HEK293 (cell line): Measurements from ENCODE around the gene CENPN.

ENCODE experiments used
- CTCF ChIA-PET: fragments of 350-600 bp; formaldehyde crosslinking; extraction: SDS; loops from one replicate; lab custom pipeline; 2021; ENCODE audit warnings: antibody characterized with exemption; lab: Yijun Ruan, JAX
- POLR2A ChIA-PET: fragments of 300-600 bp; formaldehyde crosslinking; extraction: SDS; loops from one replicate; lab custom pipeline; 2020; ENCODE audit warnings: antibody characterized with exemption, inconsistent platforms; lab: Yijun Ruan, JAX
- H3K27ac ChIP-seq: fragments of 200-500 bp; sonication (Bioruptor generic); 2 replicates; pipeline ENCODE4 v1.5.1; 2014; ENCODE audit warnings: low read depth, low read length, control low read depth, inconsistent platforms; ENCODE audit errors: extremely low read depth
- H3K36me3 ChIP-seq, 2 experiments: fragments of 200-500 bp in 1 of 2; sonication (Bioruptor generic) in 1 of 2; 1 replicate in 1 of 2; 2 replicates in 1 of 2; pipeline ENCODE4 v1.5.1; 2014 to 2017; ENCODE audit warnings: inconsistent platforms in 2 of 2, low read length in 2 of 2; ENCODE audit not compliant: control insufficient read depth in 2 of 2, insufficient read depth in 1 of 2
- H3K4me1 ChIP-seq: fragments of 200-500 bp; sonication (Bioruptor generic); 2 replicates; pipeline ENCODE4 v1.5.1; 2014; ENCODE audit warnings: mild to moderate bottlenecking, low read length, inconsistent platforms; ENCODE audit not compliant: control insufficient read depth, insufficient read depth
- H3K4me3 ChIP-seq: 2 replicates; pipeline ENCODE4 v1.5.1; 2011; ENCODE audit warnings: low read depth, mild to moderate bottlenecking, control low read depth, low read length, moderate library complexity
- H3K9me3 ChIP-seq: fragments of 200-500 bp; sonication (Bioruptor generic); 2 replicates; pipeline ENCODE4 v1.5.1; 2014; ENCODE audit warnings: low read depth, low read length, inconsistent platforms; ENCODE audit not compliant: control insufficient read depth, insufficient read depth
- BCL11A ChIP-seq: fragments of 450-650 bp; formaldehyde crosslinking; IDR thresholded peaks from 2 replicates; pipeline ENCODE4 v1.5.1; 2016; ENCODE audit warnings: low read depth, missing biosample characterization, missing genetic modification characterization
- ELK4 ChIP-seq: IDR thresholded peaks from 2 replicates; pipeline ENCODE4 v1.6.1; 2011; ENCODE audit warnings: mild to moderate bottlenecking, low read depth, low read length, borderline replicate concordance
- MEIS1 ChIP-seq: sonication (generic); formaldehyde crosslinking; IDR thresholded peaks from 2 replicates; pipeline ENCODE4 v1.8.1; 2022; ENCODE audit warnings: missing genetic modification reagents, mild to moderate bottlenecking, borderline replicate concordance
- OVOL3 ChIP-seq: fragments of 450-650 bp; formaldehyde crosslinking; IDR thresholded peaks from 2 replicates; pipeline ENCODE4 v1.5.1; 2016; ENCODE audit warnings: missing biosample characterization, missing genetic modification characterization
- PRDM4 ChIP-seq: fragments of 450-650 bp; formaldehyde crosslinking; IDR thresholded peaks from 2 replicates; pipeline ENCODE4 v1.5.1; 2017; ENCODE audit warnings: missing biosample characterization, missing genetic modification characterization
- SALL2 ChIP-seq: fragments of 450-650 bp; formaldehyde crosslinking; IDR thresholded peaks from 2 replicates; pipeline ENCODE4 v1.5.0; 2017; ENCODE audit warnings: missing biosample characterization, mild to moderate bottlenecking, missing genetic modification characterization, borderline replicate concordance
- SCRT2 ChIP-seq: fragments of 450-650 bp; formaldehyde crosslinking; IDR thresholded peaks from 2 replicates; pipeline ENCODE4 v1.5.1; 2016; ENCODE audit warnings: missing biosample characterization, missing genetic modification characterization
- TRIM28 ChIP-seq: IDR thresholded peaks from 2 replicates; pipeline ENCODE4 v1.6.1; 2011; ENCODE audit warnings: low read length, control low read depth, borderline replicate concordance
- YY2 ChIP-seq: fragments of 450-650 bp; formaldehyde crosslinking; IDR thresholded peaks from 2 replicates; pipeline ENCODE4 v1.5.1; 2016; ENCODE audit warnings: missing biosample characterization, missing genetic modification characterization
- ZBTB1 ChIP-seq: fragments of 450-650 bp; formaldehyde crosslinking; IDR thresholded peaks from 2 replicates; pipeline ENCODE4 v1.5.1; 2016; ENCODE audit warnings: missing biosample characterization, missing genetic modification characterization
- ZBTB17 ChIP-seq: fragments of 450-650 bp; formaldehyde crosslinking; IDR thresholded peaks from 2 replicates; pipeline ENCODE4 v1.5.1; 2016; ENCODE audit warnings: missing biosample characterization, missing genetic modification characterization
- ZBTB20 ChIP-seq: fragments of 450-650 bp; formaldehyde crosslinking; IDR thresholded peaks from 2 replicates; pipeline ENCODE4 v1.5.1; 2016; ENCODE audit warnings: missing biosample characterization, missing genetic modification characterization
- ZFP37 ChIP-seq: fragments of 450-650 bp; formaldehyde crosslinking; IDR thresholded peaks from 2 replicates; pipeline ENCODE4 v1.5.1; 2016; ENCODE audit warnings: missing biosample characterization, missing genetic modification characterization
- ZNF175 ChIP-seq: fragments of 450-650 bp; formaldehyde crosslinking; IDR thresholded peaks from 2 replicates; pipeline ENCODE4 v1.5.1; 2016; ENCODE audit warnings: missing biosample characterization, missing genetic modification characterization
- ZNF26 ChIP-seq: fragments of 450-650 bp; formaldehyde crosslinking; IDR thresholded peaks from 2 replicates; pipeline ENCODE4 v1.5.1; 2016; ENCODE audit warnings: missing biosample characterization, missing genetic modification characterization
- ZNF280C ChIP-seq: fragments of 450-650 bp; formaldehyde crosslinking; IDR thresholded peaks from 2 replicates; pipeline ENCODE4 v1.5.1; 2016; ENCODE audit warnings: missing biosample characterization, missing genetic modification characterization
- ZNF366 ChIP-seq: fragments of 450-650 bp; formaldehyde crosslinking; conservative IDR thresholded peaks from 2 replicates; pipeline ENCODE4 v1.5.1; 2016; ENCODE audit warnings: missing biosample characterization, missing genetic modification characterization
- ZNF501 ChIP-seq: fragments of 450-650 bp; formaldehyde crosslinking; IDR thresholded peaks from 2 replicates; pipeline ENCODE4 v1.5.1; 2016; ENCODE audit warnings: missing biosample characterization, missing genetic modification characterization
- ZNF510 ChIP-seq: fragments of 450-650 bp; formaldehyde crosslinking; IDR thresholded peaks from 2 replicates; pipeline ENCODE4 v1.5.1; 2018; ENCODE audit warnings: mild to moderate bottlenecking, missing genetic modification characterization, missing biosample characterization; ENCODE audit not compliant: insufficient replicate concordance
- ZNF529 ChIP-seq: fragments of 450-650 bp; formaldehyde crosslinking; IDR thresholded peaks from 2 replicates; pipeline ENCODE4 v1.5.1; 2017; ENCODE audit warnings: missing genetic modification characterization, missing biosample characterization; ENCODE audit not compliant: insufficient replicate concordance
- ZNF555 ChIP-seq: fragments of 450-650 bp; formaldehyde crosslinking; conservative IDR thresholded peaks from 2 replicates; pipeline ENCODE4 v1.5.1; 2017; ENCODE audit warnings: missing biosample characterization, mild to moderate bottlenecking, missing genetic modification characterization, inconsistent platforms
- ZNF785 ChIP-seq: fragments of 450-650 bp; formaldehyde crosslinking; IDR thresholded peaks from 2 replicates; pipeline ENCODE4 v1.5.1; 2016; ENCODE audit warnings: missing biosample characterization, missing genetic modification characterization
- ZXDB ChIP-seq: fragments of 450-650 bp; formaldehyde crosslinking; IDR thresholded peaks from 2 replicates; pipeline ENCODE4 v1.5.1; 2016; ENCODE audit warnings: missing biosample characterization, missing genetic modification characterization

The CENPN gene

GRCh38 chr16:80986557-80986956 is 20.5 kb upstream of the CENPN start:
- POLR2A ChIA-PET, result interaction anchor here (1.4 kb wide), 1 partner anchor 20 kb away, joined by 4 read pairs; the partner anchor contains the start of genes CENPN and CMC2
- CTCF ChIA-PET, result interaction anchor here (0.7 to 2.7 kb wide), 3 partner anchors 12 to 1277 kb away, joined by 4 to 14 read pairs (median 11); no protein-coding TSS in a partner anchor
- TF ChIP-seq SALL2 (tag by site-specific recombination), result no peak
- 0 out of 2 replicates have a peak, but pooled peaks have one; percentile 13 for TF ChIP-seq ZBTB20 (tag by site-specific recombination)
- 0 out of 2 replicates have a peak, but pooled peaks have one; percentile 19 for TF ChIP-seq ZNF366 (tag by site-specific recombination)
- TF ChIP-seq ELK4, result no peak
- no peak for TF ChIP-seq ZFP37 (tag by site-specific recombination)
- TF ChIP-seq MEIS1 (CRISPR knock-in tag), result no peak
- no peak for TF ChIP-seq YY2 (tag by site-specific recombination)
- TF ChIP-seq ZNF785, result no peak
- 0 out of 2 replicates have a peak, but pooled peaks have one; percentile 46 for TF ChIP-seq OVOL3 (tag by site-specific recombination)
- TF ChIP-seq ZNF26 (tag by site-specific recombination), result no peak
- no peak for TF ChIP-seq ZNF510 (tag by site-specific recombination)
- no peak for TF ChIP-seq SCRT2
- no peak for TF ChIP-seq ZNF555
- no peak for TF ChIP-seq ZNF501 (tag by site-specific recombination)
- 0 out of 2 replicates have a peak, but pooled peaks have one; percentile 32 for TF ChIP-seq ZXDB (tag by site-specific recombination)
- TF ChIP-seq ZBTB17, result no peak
- no peak for TF ChIP-seq ZNF280C (tag by site-specific recombination)
- no peak for TF ChIP-seq BCL11A (tag by site-specific recombination)
- no peak for TF ChIP-seq ZBTB1 (tag by site-specific recombination)
- no peak for TF ChIP-seq TRIM28
- no peak for TF ChIP-seq ZNF175 (tag by site-specific recombination)
- TF ChIP-seq PRDM4 (tag by site-specific recombination), result no peak
- no peak for TF ChIP-seq ZNF529 (tag by site-specific recombination)

More at GRCh38 chr16:80986557-80986956, 20.5 kb upstream of the CENPN start:
- Histone ChIP-seq H3K4me3 (no peak overlapping the region), H3K27ac (no peak overlapping the region), H3K4me1 (peaks cover 23% of the 10 kb centered on the region), H3K9me3 (no peaks in the 10 kb centered on the region), H3K36me3 (peaks cover 0 to 3% of the 10 kb centered on the region in 2 experiments; a peak in 2 of 3 replicates)
